ENCODE measurements around the gene LTBP1. TPM values are rescaled to one million over a fixed set of nuclear protein-coding genes. Genes with fewer than 3 reads are reported as not detected.

Gene LTBP1
- total RNA-seq, 1 donor from 2014 or later, result 3.9 TPM

- DNase-seq, result no peak
- H3K36me3 Mint-ChIP-seq (ENCODE audit: unreplicated experiment), result no peaks in the 10 kb centered on the region
- H3K27ac Mint-ChIP-seq (ENCODE audit: unreplicated experiment), result no peak overlapping the region
- no peaks in the 10 kb centered on the region for H3K9me3 Mint-ChIP-seq (ENCODE audit: unreplicated experiment)
- no peaks in the 10 kb centered on the region for H3K4me1 Mint-ChIP-seq (ENCODE audit: low read depth, unreplicated experiment)
- H3K27me3 Mint-ChIP-seq (ENCODE audit: unreplicated experiment), result peaks cover 2% of the 10 kb centered on the region
- TF ChIP-seq CTCF (IDR thresholded peaks at IDR 0.05; ENCODE audit: partially characterized antibody, unreplicated experiment), result no peak
- no peak overlapping the region for H3K4me3 Mint-ChIP-seq (ENCODE audit: unreplicated experiment)
Measured at GRCh38 chr2:33435518-33435917, 488.8 kb downstream of the LTBP1 start.

GRCh38 chr2:33436083-33436482 is 489.3 kb downstream of the LTBP1 start:
- H3K36me3 Mint-ChIP-seq (ENCODE audit: unreplicated experiment), result no peaks in the 10 kb centered on the region
- no peak overlapping the region for H3K4me3 Mint-ChIP-seq (ENCODE audit: unreplicated experiment)
- no peaks in the 10 kb centered on the region for H3K9me3 Mint-ChIP-seq (ENCODE audit: unreplicated experiment)
- H3K27me3 Mint-ChIP-seq (ENCODE audit: unreplicated experiment), result peaks cover 2% of the 10 kb centered on the region
- H3K4me1 Mint-ChIP-seq (ENCODE audit: low read depth, unreplicated experiment), result no peaks in the 10 kb centered on the region
- H3K27ac Mint-ChIP-seq (ENCODE audit: unreplicated experiment), result no peak overlapping the region
- DNase-seq, result no peak
- TF ChIP-seq CTCF (IDR thresholded peaks at IDR 0.05; ENCODE audit: partially characterized antibody, unreplicated experiment), result no peak

GRCh38 chr2:33437297-33437696 is 490.5 kb downstream of the LTBP1 start:
- Mint-ChIP-seq H3K27ac (ENCODE audit: unreplicated experiment) (no peak overlapping the region), H3K36me3 (ENCODE audit: unreplicated experiment) (no peaks in the 10 kb centered on the region), H3K9me3 (ENCODE audit: unreplicated experiment) (no peaks in the 10 kb centered on the region), H3K4me1 (ENCODE audit: low read depth, unreplicated experiment) (no peaks in the 10 kb centered on the region), H3K4me3 (ENCODE audit: unreplicated experiment) (no peak overlapping the region), H3K27me3 (ENCODE audit: unreplicated experiment) (peaks cover 2% of the 10 kb centered on the region)
- DNase-seq, result no peak
- no peak for TF ChIP-seq CTCF (IDR thresholded peaks at IDR 0.05; ENCODE audit: partially characterized antibody, unreplicated experiment)

- no peak overlapping the region for H3K4me3 Mint-ChIP-seq (ENCODE audit: unreplicated experiment)
- DNase-seq, result no peak
Measured at GRCh38 chr2:33437815-33438214, 491.1 kb downstream of the LTBP1 start.

More at GRCh38 chr2:33437815-33438214, 491.1 kb downstream of the LTBP1 start:
- no peaks in the 10 kb centered on the region for H3K4me1 Mint-ChIP-seq (ENCODE audit: low read depth, unreplicated experiment)
- H3K36me3 Mint-ChIP-seq (ENCODE audit: unreplicated experiment), result no peaks in the 10 kb centered on the region
- H3K9me3 Mint-ChIP-seq (ENCODE audit: unreplicated experiment), result no peaks in the 10 kb centered on the region
- TF ChIP-seq CTCF (IDR thresholded peaks at IDR 0.05; ENCODE audit: partially characterized antibody, unreplicated experiment), result no peak
- no peaks in the 10 kb centered on the region for H3K27me3 Mint-ChIP-seq (ENCODE audit: unreplicated experiment)
- H3K27ac Mint-ChIP-seq (ENCODE audit: unreplicated experiment), result no peak overlapping the region

All from glutamatergic neuron (in vitro differentiated cells).